HepG2 (cell line): ENCODE results near the gene SCGB1D2. TPM values are rescaled to one million over a fixed set of nuclear protein-coding genes. Genes with fewer than 3 reads are reported as not detected.
A peak's percentile ranks its signal among the peaks of the same experiment; 100 is the strongest.

Experiments used
- ATAC-seq: fragments of 200-7000 bp; cut with Tn5 transposase; 3 replicates; pipeline ENCODE4 v1.9.1; 2020; ENCODE audit warnings: mild to moderate bottlenecking, moderate library complexity
- BruUV-seq: library from RNA; stranded (reverse); fragments of 400-500 nt; replicated peaks from 2 replicates; lab custom pipeline; 2021; lab: Mats Ljungman, UMichigan
- CTCF ChIA-PET: fragments of 300-600 bp; formaldehyde crosslinking; extraction: SDS; loops from one replicate; lab custom pipeline; 2021; ENCODE audit warnings: low total read pairs, inconsistent platforms, low intra/inter-chr PET ratio; lab: Yijun Ruan, JAX
- POLR2A ChIA-PET: fragments of 350-600 bp; sonication (Branson Sonifier 250); formaldehyde crosslinking; loops from one replicate; lab custom pipeline; 2020; ENCODE audit warnings: antibody characterized with exemption, inconsistent platforms; lab: Yijun Ruan, JAX
- DNase-seq: peaks from one replicate; pipeline ENCODE4 v3.0.0-alpha.2; 2015; ENCODE audit warnings: low spot score
- FAIRE-seq: peaks from 3 replicates; lab custom pipeline; 2011; peaks lifted over from hg19 to GRCh38; lab: Jason Lieb, UNC
- H2AFZ ChIP-seq: one replicate; pipeline ENCODE4 v1.6.1; 2011; ENCODE audit warnings: low read length, inconsistent platforms
- H3K27ac ChIP-seq: fragments of 300-600 bp; 3 replicates; pipeline ENCODE4 v1.8.0; 2011; ENCODE audit warnings: mixed run types, mild to moderate bottlenecking, mixed read lengths, low read length, inconsistent platforms; ENCODE audit not compliant: insufficient read depth; ENCODE audit errors: extremely low read length
- H3K27me3 ChIP-seq, 2 experiments: fragments of 200-600 bp in 1 of 2; 2 replicates in 1 of 2; 3 replicates in 1 of 2; pipeline versions ENCODE4 v1.6.0 to v1.8.0; 2011; ENCODE audit warnings: low read length in 2 of 2, mild to moderate bottlenecking in 2 of 2, moderate library complexity in 2 of 2, inconsistent platforms in 1 of 2; ENCODE audit not compliant: insufficient read depth in 2 of 2, control insufficient read depth in 1 of 2
- H3K36me3 ChIP-seq, 2 experiments: fragments of 200-600 bp in 1 of 2; replicated peaks in 1 of 2; 2 replicates in 1 of 2; 3 replicates in 1 of 2; pipeline versions ENCODE4 v1.5.1 to v1.8.0; 2011; ENCODE audit warnings: low read length in 2 of 2, inconsistent platforms in 1 of 2; ENCODE audit not compliant: insufficient read depth in 2 of 2, control insufficient read depth in 1 of 2
- H3K4me1 ChIP-seq: 2 replicates; pipeline ENCODE4 v1.5.1; 2012; ENCODE audit warnings: low read length, inconsistent platforms; ENCODE audit not compliant: insufficient read depth
- H3K4me2 ChIP-seq: 2 replicates; pipeline ENCODE4 v1.6.0; 2011; ENCODE audit warnings: low read depth, low read length, inconsistent platforms
- H3K4me3 ChIP-seq, 3 experiments: fragments of 200-600 bp in 1 of 3; sonication (generic), shearing (Covaris generic) in 1 of 3; replicated peaks in 1 of 3; 2 replicates each; pipeline ENCODE4 v1.5.1; 2011 to 2016; ENCODE audit warnings: low read length in 3 of 3, inconsistent platforms in 2 of 3, low read depth in 2 of 3, mild to moderate bottlenecking in 2 of 3, control low read depth in 1 of 3, mixed read lengths in 1 of 3; ENCODE audit not compliant: insufficient read depth in 1 of 3
- H3K79me2 ChIP-seq: one replicate; pipeline ENCODE4 v1.6.1; 2011; ENCODE audit warnings: low read length, inconsistent platforms; ENCODE audit not compliant: insufficient read depth
- H3K9ac ChIP-seq: 2 replicates; pipeline ENCODE4 v1.6.0; 2011; ENCODE audit warnings: mild to moderate bottlenecking, low read depth, low read length, inconsistent platforms; ENCODE audit not compliant: insufficient read depth
- H3K9me3 ChIP-seq: 2 replicates; pipeline ENCODE4 v1.5.1; 2012; ENCODE audit warnings: mild to moderate bottlenecking, low read length
- H4K20me1 ChIP-seq: 2 replicates; pipeline ENCODE4 v1.6.0; 2011; ENCODE audit warnings: inconsistent platforms, mild to moderate bottlenecking, low read length, moderate library complexity; ENCODE audit not compliant: insufficient read depth
- ELF1 ChIP-seq: sonication (generic); formaldehyde crosslinking; IDR thresholded peaks from 2 replicates; pipeline ENCODE4 v1.4.0; 2020; ENCODE audit warnings: missing genetic modification reagents
- ELK4 ChIP-seq: sonication (generic); formaldehyde crosslinking; IDR thresholded peaks from 2 replicates; pipeline ENCODE4 v1.9.0; 2021; ENCODE audit warnings: missing genetic modification reagents, borderline replicate concordance
- FUBP1 ChIP-seq: sonication (generic); formaldehyde crosslinking; IDR thresholded peaks from 2 replicates; pipeline ENCODE4 v1.5.1; 2020; ENCODE audit warnings: missing genetic modification reagents, mild to moderate bottlenecking, borderline replicate concordance
- HDAC1 ChIP-seq: sonication (generic); formaldehyde crosslinking; IDR thresholded peaks from 2 replicates; pipeline ENCODE4 v1.5.1; 2020; ENCODE audit warnings: mild to moderate bottlenecking, missing genetic modification reagents
- NFYC ChIP-seq: IDR thresholded peaks from 2 replicates; pipeline ENCODE4 v1.6.1; 2016; ENCODE audit warnings: missing genetic modification reagents, missing compliant biosample characterization
- PRDM15 ChIP-seq: sonication (generic); formaldehyde crosslinking; IDR thresholded peaks from 2 replicates; pipeline ENCODE4 v1.4.0; 2020; ENCODE audit warnings: missing genetic modification reagents
- REL ChIP-seq: sonication (generic); formaldehyde crosslinking; conservative IDR thresholded peaks from 2 replicates; pipeline ENCODE4 v1.8.0; 2022; ENCODE audit warnings: mild to moderate bottlenecking, missing genetic modification reagents, moderate library complexity
- RELA ChIP-seq: sonication (generic); formaldehyde crosslinking; IDR thresholded peaks from 2 replicates; pipeline ENCODE4 v1.4.0; 2020; ENCODE audit warnings: missing genetic modification reagents
- STAG1 ChIP-seq: sonication (generic); formaldehyde crosslinking; IDR thresholded peaks from 2 replicates; pipeline ENCODE4 v1.4.0; 2020; ENCODE audit warnings: missing genetic modification reagents
- ZFY ChIP-seq: sonication (generic); formaldehyde crosslinking; IDR thresholded peaks from 2 replicates; pipeline ENCODE4 v1.4.0; 2020; ENCODE audit warnings: missing genetic modification reagents
- ZNF615 ChIP-seq: sonication (generic); formaldehyde crosslinking; IDR thresholded peaks from 2 replicates; pipeline ENCODE4 v1.5.0; 2020; ENCODE audit warnings: mild to moderate bottlenecking, missing genetic modification reagents, borderline replicate concordance
- ZNF687 ChIP-seq: sonication (generic); formaldehyde crosslinking; IDR thresholded peaks from 2 replicates; pipeline ENCODE4 v1.5.1; 2020; ENCODE audit warnings: mild to moderate bottlenecking, missing genetic modification reagents, moderate library complexity
- WGBS: methylation state at CpG from one replicate; pipeline ENCODE4 v1.1.6; 2017; ENCODE audit warnings: low lambda C conversion rate; 5-methylcytosine and 5-hydroxymethylcytosine counted together
- in situ Hi-C: cut with HindIII; loops from 2 replicates; pipeline ENCODE4 v1.10.0; 2017; ENCODE audit warnings: low pct_unique_long_range_greater_than_20kb; ENCODE audit not compliant: extremely low pct_ligation_motif_present
- intact Hi-C: fragments of 100-400 bp; cut with micrococcal nuclease; formaldehyde crosslinking; loops from one replicate; pipeline ENCODE4 v1.10.0; 2022; ENCODE audit not compliant: unreplicated experiment
- polyA plus RNA-seq, 8 experiments: library from polyadenylated mRNA; depleted of rRNA in 3 of 8; stranded (reverse) in 7 of 8; unstranded in 1 of 8; fragments of >200 nt; fragmentation: Illumina TruSeq in 4 of 8; extraction: Trizol in 4 of 8; gene quantifications; 2 replicates each; pipeline versions ENCODE4 v1.2.1 to v1.2.3, GENCODE V29; 2011 to 2016; ENCODE audit warnings: low read depth in 4 of 8, missing spikeins in 1 of 8, mixed read lengths in 1 of 8; ENCODE audit not compliant: insufficient read depth in 1 of 8
- total RNA-seq, 5 experiments: library from RNA; depleted of rRNA; stranded (reverse); fragments of >200 nt; fragmentation: Illumina TruSeq; extraction: Trizol; gene quantifications; 2 replicates each; pipeline ENCODE4 v1.2.3, GENCODE V29; 2016; ENCODE audit warnings: low read depth in 1 of 5

Gene SCGB1D2
- total and polyA plus RNA-seq, 2 of the 13 experiments (the other 11 are each of a cell fraction or from before 2014, with no cell fraction given) = not detected

GRCh38 chr11:62233730-62234129 lies 8.3 kb upstream of the SCGB1D2 start (continued):
- TF ChIP-seq ELK4 (CRISPR knock-in tag) = no peak
- no peak for TF ChIP-seq PRDM15 (CRISPR knock-in tag)
- TF ChIP-seq NFYC (CRISPR knock-in tag) = no peak
- TF ChIP-seq STAG1 (CRISPR knock-in tag) = peak; percentile 55
- no peak for TF ChIP-seq REL (CRISPR knock-in tag)

GRCh38 chr11:62236187-62236586 lies 5.9 kb upstream of the SCGB1D2 start:
- CTCF ChIA-PET = no interaction called here
- no peak for TF ChIP-seq HDAC1 (CRISPR knock-in tag)
- no peak for TF ChIP-seq ZNF687 (CRISPR knock-in tag)
- TF ChIP-seq ZNF615 (CRISPR knock-in tag) = no peak
- TF ChIP-seq ELF1 (CRISPR knock-in tag) = no peak
- no peak for TF ChIP-seq FUBP1 (CRISPR knock-in tag)
- TF ChIP-seq ZFY (CRISPR knock-in tag) = no peak
- no peak for TF ChIP-seq RELA

More at GRCh38 chr11:62236187-62236586, 5.9 kb upstream of the SCGB1D2 start:
- Histone ChIP-seq H4K20me1 (no peaks in the 10 kb centered on the region), H3K79me2 (no peaks in the 10 kb centered on the region), H3K4me3 (no peak overlapping the region), H3K4me1 (no peaks in the 10 kb centered on the region), H3K36me3 (no peaks in the 10 kb centered on the region), H3K9ac (no peak overlapping the region), H3K9me3 (no peaks in the 10 kb centered on the region), H3K27ac (no peak overlapping the region), H2AFZ (no peak overlapping the region), H3K4me2 (no peak overlapping the region), H3K27me3 (peaks cover 0 to 24% of the 10 kb centered on the region in 2 experiments; a peak in 2 of 5 replicates)
- no TSS peak for BruUV-seq
- in situ Hi-C loops = no loop called here
- POLR2A ChIA-PET = no interaction called here
- FAIRE-seq (no peak), DNase-seq (no peak), ATAC-seq (no peak)
- WGBS = 2% methylated on average over 2 of the region's 2 CpGs
- intact Hi-C loops = no loop called here
